ENCODE measurements around the gene SFTPA2.
A peak's percentile ranks its signal among the peaks of the same experiment; 100 is the strongest.
"Not testable (repeated sequence)": the region's sequence is repeated elsewhere in the genome, so short reads cannot be mapped to it uniquely, and the experiment has no call there.

Gene SFTPA2

DNA sequence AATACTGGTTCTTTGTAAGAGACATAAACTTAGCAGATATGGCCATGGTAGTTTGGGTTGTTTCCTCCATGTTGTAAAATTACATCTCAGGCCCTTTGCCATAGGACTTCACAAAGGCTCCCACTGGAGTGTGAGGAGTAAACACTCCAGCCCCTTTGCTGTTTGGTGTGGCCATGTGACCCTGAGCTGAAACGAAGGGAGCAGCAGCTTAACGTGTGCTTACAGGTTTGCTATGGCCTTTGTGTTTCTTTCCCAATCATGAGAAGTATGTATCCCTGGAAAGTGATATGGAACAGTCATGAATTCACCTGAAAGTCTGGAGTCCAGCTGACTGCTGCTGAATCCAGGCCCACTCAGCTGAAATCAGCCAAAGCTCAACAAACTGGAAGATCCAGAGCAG lies 26.7 kb upstream of the SFTPA2 start:
- no peak overlapping the region for H3K4me3 ChIP-seq (ENCODE audit: low read depth, low read length)
- no peaks in the 10 kb centered on the region for H3K36me3 ChIP-seq (ENCODE audit: control insufficient read depth, insufficient read depth, low read length)
- peaks cover 3% of the 10 kb centered on the region; the same call in 1 of the 2 replicates for H3K27me3 ChIP-seq (ENCODE audit: control insufficient read depth, insufficient read depth, low read length)
- no peak overlapping the region for H3K27ac ChIP-seq (ENCODE audit: low read depth, low read length)
- H3K9me3 ChIP-seq (ENCODE audit: control insufficient read depth, insufficient read depth, low read length) = no peaks in the 10 kb centered on the region
- no peak overlapping the region for H3K9ac ChIP-seq (ENCODE audit: low read depth, low read length)
- no peaks in the 10 kb centered on the region for H3K4me1 ChIP-seq (ENCODE audit: control insufficient read depth, insufficient read depth, low read length)

GRCh38 chr10:79585870-79586527 lies 25.8 kb upstream of the SFTPA2 start:
- Histone ChIP-seq H3K4me3 (ENCODE audit: low read depth, low read length) (no peak overlapping the region), H3K9ac (ENCODE audit: low read depth, low read length) (no peak overlapping the region), H3K27me3 (ENCODE audit: control insufficient read depth, insufficient read depth, low read length) (peaks cover 3% of the 10 kb centered on the region; the same call in 1 of the 2 replicates)

DNA sequence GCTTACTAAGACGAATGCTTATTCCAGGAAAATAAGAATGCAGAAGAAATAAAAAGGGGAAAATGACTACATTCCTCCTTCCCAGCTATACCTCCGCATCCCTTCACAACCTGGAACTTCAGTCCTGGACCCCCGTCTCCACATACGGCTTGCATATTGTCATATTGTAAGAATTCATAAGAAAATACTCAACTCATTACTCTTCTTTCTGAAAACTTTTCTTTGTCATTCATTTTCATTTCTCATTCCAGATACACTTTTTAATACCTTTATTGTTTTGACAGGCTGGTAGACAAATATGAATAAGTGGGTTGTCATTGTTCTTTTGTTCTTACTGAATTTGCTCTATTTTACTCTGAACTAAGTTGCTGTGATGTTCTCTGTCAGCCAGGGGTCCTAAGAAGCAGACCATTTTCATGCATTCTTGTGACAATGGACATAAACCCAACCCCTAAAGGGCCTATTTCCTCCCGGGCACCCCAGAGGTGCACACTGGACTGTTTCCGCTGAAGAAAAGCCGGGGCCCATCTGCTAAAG lies 23.3 kb upstream of the SFTPA2 start:
- no peaks in the 10 kb centered on the region for H3K4me1 ChIP-seq (ENCODE audit: control insufficient read depth, insufficient read depth, low read length)
- H3K36me3 ChIP-seq (ENCODE audit: control insufficient read depth, insufficient read depth, low read length) = no peaks in the 10 kb centered on the region
- H3K27ac ChIP-seq (ENCODE audit: low read depth, low read length) = no peak overlapping the region
- no peaks in the 10 kb centered on the region for H3K9me3 ChIP-seq (ENCODE audit: control insufficient read depth, insufficient read depth, low read length)
- no peak overlapping the region for H3K4me3 ChIP-seq (ENCODE audit: low read depth, low read length)
- peaks cover 3% of the 10 kb centered on the region; the same call in 1 of the 2 replicates for H3K27me3 ChIP-seq (ENCODE audit: control insufficient read depth, insufficient read depth, low read length)
- no peak overlapping the region for H3K9ac ChIP-seq (ENCODE audit: low read depth, low read length)

More at GRCh38 chr10:79585870-79586527, 25.8 kb upstream of the SFTPA2 start:
- Histone ChIP-seq H3K27ac (ENCODE audit: low read depth, low read length) (no peak overlapping the region), H3K36me3 (ENCODE audit: control insufficient read depth, insufficient read depth, low read length) (no peaks in the 10 kb centered on the region), H3K4me1 (ENCODE audit: control insufficient read depth, insufficient read depth, low read length) (no peaks in the 10 kb centered on the region), H3K9me3 (ENCODE audit: control insufficient read depth, insufficient read depth, low read length) (no peaks in the 10 kb centered on the region)

GRCh38 chr10:79582954-79583353 lies 22.7 kb upstream of the SFTPA2 start:
- H3K27ac ChIP-seq (ENCODE audit: low read depth, low read length); H3K9ac ChIP-seq (ENCODE audit: low read depth, low read length); H3K36me3 ChIP-seq (ENCODE audit: control insufficient read depth, insufficient read depth, low read length); H3K4me1 ChIP-seq (ENCODE audit: control insufficient read depth, insufficient read depth, low read length); H3K4me3 ChIP-seq (ENCODE audit: low read depth, low read length); H3K9me3 ChIP-seq (ENCODE audit: control insufficient read depth, insufficient read depth, low read length); H3K27me3 ChIP-seq (ENCODE audit: control insufficient read depth, insufficient read depth, low read length): not testable (repeated sequence)

GRCh38 chr10:79582096-79582495 lies 21.9 kb upstream of the SFTPA2 start:
- H3K9ac ChIP-seq (ENCODE audit: low read depth, low read length) = no peak overlapping the region
- H3K4me1 ChIP-seq (ENCODE audit: control insufficient read depth, insufficient read depth, low read length) = no peaks in the 10 kb centered on the region
- no peaks in the 10 kb centered on the region for H3K36me3 ChIP-seq (ENCODE audit: control insufficient read depth, insufficient read depth, low read length)
- no peak overlapping the region for H3K27ac ChIP-seq (ENCODE audit: low read depth, low read length)
- H3K9me3 ChIP-seq (ENCODE audit: control insufficient read depth, insufficient read depth, low read length) = no peaks in the 10 kb centered on the region
- H3K27me3 ChIP-seq (ENCODE audit: control insufficient read depth, insufficient read depth, low read length) = peaks cover 3% of the 10 kb centered on the region; the same call in 1 of the 2 replicates
- H3K4me3 ChIP-seq (ENCODE audit: low read depth, low read length) = no peak overlapping the region

DNA sequence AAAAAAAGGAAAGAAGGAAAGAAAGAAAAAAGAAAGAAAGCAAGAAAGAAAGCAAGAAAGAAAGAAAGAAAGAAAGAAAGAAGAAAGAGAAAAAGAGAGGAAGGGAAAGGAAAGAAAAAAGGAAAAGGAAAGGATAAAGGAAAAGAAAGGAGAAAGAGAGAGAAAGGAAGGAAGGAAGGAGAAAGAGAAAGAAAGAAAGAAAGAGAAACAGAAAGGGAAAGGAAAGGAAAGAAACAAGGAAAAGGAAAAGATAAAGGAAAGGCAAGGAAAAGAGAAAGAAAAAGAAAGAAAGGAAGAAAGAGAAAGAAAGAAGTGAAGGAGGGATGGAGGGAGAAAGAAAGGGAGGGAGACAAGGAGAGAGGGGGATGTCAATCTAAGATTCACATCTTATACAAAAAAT lies 20.8 kb upstream of the SFTPA2 start:
- no peaks in the 10 kb centered on the region for H3K9me3 ChIP-seq (ENCODE audit: control insufficient read depth, insufficient read depth, low read length)

DNA sequence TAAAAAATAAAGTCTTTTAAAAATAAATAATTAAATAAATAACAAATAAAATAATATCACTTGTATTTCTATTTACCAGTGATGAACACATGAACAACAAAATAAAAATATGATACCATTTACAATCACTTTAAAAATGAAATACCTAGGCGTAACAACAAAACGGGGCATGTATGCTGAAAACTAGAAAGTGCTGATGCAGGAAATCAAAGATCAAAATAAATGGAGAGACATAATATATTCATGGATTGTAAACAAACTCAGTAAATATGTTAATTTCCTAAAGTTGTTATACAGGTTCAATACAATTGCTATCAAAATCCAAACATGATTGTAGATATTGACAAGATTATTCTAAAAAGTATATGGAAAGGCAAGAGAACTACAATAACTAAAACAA lies 19.2 kb upstream of the SFTPA2 start:
- H3K27me3 ChIP-seq (ENCODE audit: control insufficient read depth, insufficient read depth, low read length) = no peaks in the 10 kb centered on the region
- no peak overlapping the region for H3K27ac ChIP-seq (ENCODE audit: low read depth, low read length)
- no peaks in the 10 kb centered on the region for H3K4me1 ChIP-seq (ENCODE audit: control insufficient read depth, insufficient read depth, low read length)
- H3K36me3 ChIP-seq (ENCODE audit: control insufficient read depth, insufficient read depth, low read length) = no peaks in the 10 kb centered on the region
- no peak overlapping the region for H3K4me3 ChIP-seq (ENCODE audit: low read depth, low read length)
- no peak overlapping the region for H3K9ac ChIP-seq (ENCODE audit: low read depth, low read length)
- no peaks in the 10 kb centered on the region for H3K9me3 ChIP-seq (ENCODE audit: control insufficient read depth, insufficient read depth, low read length)

More for the DNA sequence above, 20.8 kb upstream of the SFTPA2 start:
- Histone ChIP-seq H3K36me3 (ENCODE audit: control insufficient read depth, insufficient read depth, low read length) (no peaks in the 10 kb centered on the region), H3K27me3 (ENCODE audit: control insufficient read depth, insufficient read depth, low read length) (no peaks in the 10 kb centered on the region), H3K27ac (ENCODE audit: low read depth, low read length) (no peak overlapping the region), H3K9ac (ENCODE audit: low read depth, low read length) (no peak overlapping the region), H3K4me3 (ENCODE audit: low read depth, low read length) (no peak overlapping the region), H3K4me1 (ENCODE audit: control insufficient read depth, insufficient read depth, low read length) (no peaks in the 10 kb centered on the region)

DNA sequence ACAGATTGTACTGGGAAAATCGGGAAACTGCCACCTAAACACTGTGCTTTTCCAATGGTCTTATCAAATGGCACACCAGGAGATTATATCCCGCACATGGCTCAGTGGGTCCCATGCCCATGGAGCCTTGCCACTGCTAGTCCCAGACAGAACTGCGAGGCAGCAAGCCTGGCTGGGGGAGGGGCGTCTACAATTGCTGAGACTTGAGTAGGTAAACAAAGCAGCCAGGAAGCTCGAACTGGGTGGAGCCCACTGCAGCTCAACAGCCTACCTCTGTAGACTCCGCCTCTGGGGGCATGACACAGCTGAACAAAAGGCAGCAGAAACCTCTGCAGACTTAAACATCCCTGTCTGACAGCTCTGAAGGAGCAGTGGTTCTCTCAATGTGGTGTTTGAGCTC lies 10.4 kb upstream of the SFTPA2 start:
- not testable (repeated sequence) for H3K27ac ChIP-seq (ENCODE audit: low read depth, low read length); H3K4me1 ChIP-seq (ENCODE audit: control insufficient read depth, insufficient read depth, low read length); H3K4me3 ChIP-seq (ENCODE audit: low read depth, low read length); H3K36me3 ChIP-seq (ENCODE audit: control insufficient read depth, insufficient read depth, low read length); H3K27me3 ChIP-seq (ENCODE audit: control insufficient read depth, insufficient read depth, low read length); H3K9ac ChIP-seq (ENCODE audit: low read depth, low read length)
- peaks cover 22% of the 10 kb centered on the region for H3K9me3 ChIP-seq (ENCODE audit: control insufficient read depth, insufficient read depth, low read length)

DNA sequence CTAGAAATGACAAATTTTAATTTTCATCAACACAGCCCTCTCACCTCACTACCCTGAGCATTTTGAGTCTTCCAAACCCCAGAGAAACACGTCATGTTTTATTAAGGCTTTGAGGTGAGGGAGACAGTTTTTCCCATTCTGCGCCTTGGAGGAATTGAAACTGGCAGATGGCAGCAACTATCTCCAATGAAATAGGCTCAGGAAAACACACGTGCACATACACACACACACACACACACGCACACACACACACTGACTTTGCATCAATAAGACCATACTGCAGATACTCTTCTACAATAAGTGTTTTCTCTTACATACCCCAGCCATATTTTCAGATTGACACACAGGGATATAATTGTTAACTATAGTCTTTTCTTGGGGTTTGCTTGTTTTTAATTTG lies 3.2 kb upstream of the SFTPA2 start:
- Histone ChIP-seq H3K9me3 (ENCODE audit: control insufficient read depth, insufficient read depth, low read length) (peaks cover 4% of the 10 kb centered on the region; the same call in 1 of the 2 replicates), H3K27me3 (ENCODE audit: control insufficient read depth, insufficient read depth, low read length) (peaks cover 16% of the 10 kb centered on the region), H3K4me3 (ENCODE audit: low read depth, low read length) (no peak overlapping the region), H3K36me3 (ENCODE audit: control insufficient read depth, insufficient read depth, low read length) (no peaks in the 10 kb centered on the region), H3K4me1 (ENCODE audit: control insufficient read depth, insufficient read depth, low read length) (no peaks in the 10 kb centered on the region), H3K9ac (ENCODE audit: low read depth, low read length) (no peak overlapping the region), H3K27ac (ENCODE audit: low read depth, low read length) (no peak overlapping the region)

DNA sequence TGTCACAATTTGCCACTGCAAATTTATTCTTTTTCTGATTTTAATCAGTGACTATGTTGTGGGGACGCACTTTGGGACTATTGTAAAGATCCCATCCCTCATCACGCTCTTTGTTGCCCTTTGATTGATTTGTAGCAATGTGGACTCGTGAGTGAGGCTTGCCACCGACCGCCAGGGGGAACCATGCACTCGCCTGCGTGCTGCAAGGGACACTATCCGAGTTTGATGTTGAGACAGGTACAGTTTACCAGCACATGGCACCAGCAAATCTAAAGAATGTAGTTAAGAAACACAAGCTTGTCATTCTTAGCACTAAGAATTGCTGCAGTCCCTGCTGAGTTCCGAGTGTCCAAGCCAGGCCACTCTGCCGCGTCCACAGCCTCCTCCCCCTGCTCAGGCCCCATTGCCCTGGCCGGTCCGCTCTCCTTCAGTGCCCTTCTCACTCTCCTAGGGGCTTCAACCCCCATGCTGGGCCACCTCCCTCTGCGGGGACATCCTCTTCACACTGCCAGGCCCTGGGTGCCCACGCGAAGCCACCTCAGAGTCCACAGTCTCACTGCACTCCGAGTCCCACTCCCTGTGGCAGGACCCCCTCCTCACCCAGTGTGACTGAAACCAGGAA lies 2.0 kb upstream of the SFTPA2 start:
- peaks cover 16% of the 10 kb centered on the region for H3K27me3 ChIP-seq (ENCODE audit: control insufficient read depth, insufficient read depth, low read length)
- H3K4me3 ChIP-seq (ENCODE audit: low read depth, low read length) = peak overlapping the region; percentile 34; the same call in 1 of the 2 replicates
- H3K4me1 ChIP-seq (ENCODE audit: control insufficient read depth, insufficient read depth, low read length) = no peaks in the 10 kb centered on the region
- H3K9ac ChIP-seq (ENCODE audit: low read depth, low read length) = no peak overlapping the region
- H3K27ac ChIP-seq (ENCODE audit: low read depth, low read length) = no peak overlapping the region
- no peaks in the 10 kb centered on the region for H3K36me3 ChIP-seq (ENCODE audit: control insufficient read depth, insufficient read depth, low read length)
- H3K9me3 ChIP-seq (ENCODE audit: control insufficient read depth, insufficient read depth, low read length) = no peaks in the 10 kb centered on the region

GRCh38 chr10:79561257-79561656 lies 1.1 kb upstream of the SFTPA2 start:
- H3K27me3 ChIP-seq (ENCODE audit: control insufficient read depth, insufficient read depth, low read length) = peaks cover 16% of the 10 kb centered on the region
- no peak overlapping the region for H3K4me3 ChIP-seq (ENCODE audit: low read depth, low read length)
- H3K9me3 ChIP-seq (ENCODE audit: control insufficient read depth, insufficient read depth, low read length) = no peaks in the 10 kb centered on the region
- no peaks in the 10 kb centered on the region for H3K4me1 ChIP-seq (ENCODE audit: control insufficient read depth, insufficient read depth, low read length)
- no peak overlapping the region for H3K27ac ChIP-seq (ENCODE audit: low read depth, low read length)
- H3K9ac ChIP-seq (ENCODE audit: low read depth, low read length) = no peak overlapping the region
- no peaks in the 10 kb centered on the region for H3K36me3 ChIP-seq (ENCODE audit: control insufficient read depth, insufficient read depth, low read length)

Data from HUES48 (cell line).